ENCODE data around the gene PPP1R8.

Gene PPP1R8

GRCh38 chr1:27831568-27832410 is 1.2 kb downstream of the PPP1R8 start:
- no peak for DNase-seq (ENCODE audit: low read depth)
- TF ChIP-seq MYC (IDR thresholded peaks at IDR 0.05; ENCODE audit: low read depth, low read length) (no peak), POLR2A (IDR thresholded peaks at IDR 0.05; ENCODE audit: extremely low read depth, insufficient read length) (no peak), MAX (IDR thresholded peaks at IDR 0.05; ENCODE audit: low read depth, low read length) (no peak), CTCF (IDR thresholded peaks at IDR 0.05; ENCODE audit: low read depth, low read length) (no peak)
- H3K4me3 ChIP-seq (ENCODE audit: low read depth, low read length) = peak overlapping the region; percentile 99

GRCh38 chr1:27832762-27833161 is 2.2 kb downstream of the PPP1R8 start:
- peak overlapping the region; percentile 99 for H3K4me3 ChIP-seq (ENCODE audit: low read depth, low read length)
- no peak for DNase-seq (ENCODE audit: low read depth)
- TF ChIP-seq CTCF (IDR thresholded peaks at IDR 0.05; ENCODE audit: low read depth, low read length) (no peak), MAX (IDR thresholded peaks at IDR 0.05; ENCODE audit: low read depth, low read length) (no peak), MYC (IDR thresholded peaks at IDR 0.05; ENCODE audit: low read depth, low read length) (no peak), POLR2A (IDR thresholded peaks at IDR 0.05; ENCODE audit: extremely low read depth, insufficient read length) (no peak)

- TF ChIP-seq MYC (IDR thresholded peaks at IDR 0.05; ENCODE audit: low read depth, low read length) (no peak), POLR2A (IDR thresholded peaks at IDR 0.05; ENCODE audit: extremely low read depth, insufficient read length) (no peak), CTCF (IDR thresholded peaks at IDR 0.05; ENCODE audit: low read depth, low read length) (no peak), MAX (IDR thresholded peaks at IDR 0.05; ENCODE audit: low read depth, low read length) (no peak)
- no peak overlapping the region for H3K4me3 ChIP-seq (ENCODE audit: low read depth, low read length)
- DNase-seq (ENCODE audit: low read depth) = no peak
Measured at GRCh38 chr1:27833470-27833869, 2.9 kb downstream of the PPP1R8 start.

GRCh38 chr1:27835046-27835445 is 4.5 kb downstream of the PPP1R8 start:
- TF ChIP-seq POLR2A (IDR thresholded peaks at IDR 0.05; ENCODE audit: extremely low read depth, insufficient read length) (no peak), MYC (IDR thresholded peaks at IDR 0.05; ENCODE audit: low read depth, low read length) (no peak), CTCF (IDR thresholded peaks at IDR 0.05; ENCODE audit: low read depth, low read length) (no peak)
- no peak for DNase-seq (ENCODE audit: low read depth)
- no peak overlapping the region for H3K4me3 ChIP-seq (ENCODE audit: low read depth, low read length)

- DNase-seq (ENCODE audit: low read depth) = no peak
- no peak for TF ChIP-seq CTCF (IDR thresholded peaks at IDR 0.05; ENCODE audit: low read depth, low read length)
- no peak overlapping the region for H3K4me3 ChIP-seq (ENCODE audit: low read depth, low read length)
Measured at GRCh38 chr1:27835501-27835900, 4.9 kb downstream of the PPP1R8 start.

GRCh38 chr1:27849951-27850350 is 19.4 kb downstream of the PPP1R8 start:
- TF ChIP-seq MAX (IDR thresholded peaks at IDR 0.05; ENCODE audit: low read depth, low read length) = no peak
- TF ChIP-seq POLR2A (IDR thresholded peaks at IDR 0.05; ENCODE audit: extremely low read depth, insufficient read length) = no peak
- TF ChIP-seq CTCF (IDR thresholded peaks at IDR 0.05; ENCODE audit: low read depth, low read length) = no peak
- no peak for TF ChIP-seq MYC (IDR thresholded peaks at IDR 0.05; ENCODE audit: low read depth, low read length)
- H3K4me3 ChIP-seq (ENCODE audit: low read depth, low read length) = no peak overlapping the region
- no peak for DNase-seq (ENCODE audit: low read depth)
